ENCODE data around the gene ST3GAL3. TPM values are rescaled to one million over a fixed set of nuclear protein-coding genes. Genes with fewer than 3 reads are reported as not detected.

ST3GAL3 gene
- total RNA-seq, 4 donors from 2014 or later: 30.2 to 41.4 (median 33.2) TPM

DNA sequence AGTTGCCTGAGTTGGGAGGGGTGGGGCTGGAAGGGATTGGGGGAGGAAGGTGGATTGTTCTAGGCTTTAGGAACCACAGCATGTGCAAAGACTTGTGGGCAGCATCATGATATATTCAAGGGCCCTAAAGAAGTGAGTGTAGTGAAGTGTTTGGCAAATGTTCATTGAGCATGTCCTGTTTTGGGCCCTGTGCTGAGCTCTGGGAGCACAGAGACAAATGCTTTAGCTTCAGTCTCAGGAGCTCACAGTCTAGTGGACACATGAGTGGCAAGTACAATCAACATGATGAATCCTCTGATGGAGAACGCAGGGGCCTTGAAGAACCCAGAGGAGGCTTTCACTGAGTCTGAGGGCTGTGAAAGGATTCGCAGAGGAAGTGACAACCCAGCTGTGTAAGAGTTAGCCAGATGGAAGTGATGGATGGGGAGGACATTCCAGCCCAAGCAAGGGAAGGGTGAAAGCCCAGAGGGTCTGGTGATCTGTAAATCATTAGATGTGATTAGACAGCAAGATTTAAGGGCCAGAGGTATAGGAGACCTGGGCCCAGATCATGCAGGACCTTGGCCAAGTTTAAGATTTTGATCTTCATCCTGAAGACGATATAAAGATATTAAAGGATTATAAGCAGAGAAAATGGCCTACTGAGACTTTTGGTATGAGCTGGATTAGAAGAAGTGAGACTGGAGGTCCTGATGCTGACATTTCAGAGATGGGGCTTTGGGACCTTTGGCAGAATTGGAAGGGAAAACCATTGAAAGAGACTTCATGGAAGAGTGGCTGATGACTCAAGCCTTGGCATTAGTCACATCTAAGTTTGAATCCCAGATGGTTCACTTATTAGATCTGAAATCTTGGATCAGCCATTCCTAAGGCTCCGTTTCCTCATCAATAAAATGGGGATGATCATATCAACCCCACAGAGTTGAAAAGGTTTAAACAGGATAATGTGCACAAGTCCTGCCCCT is 244.0 kb downstream of the ST3GAL3 start:
- Histone ChIP-seq H3K9me3 (no peaks in the 10 kb centered on the region), H3K4me3 (no peak overlapping the region), H3K36me3 (peaks cover 0 to 28% of the 10 kb centered on the region in 2 donors), H3K4me1 (peaks cover 4 to 45% (median 14%) of the 10 kb centered on the region in 3 donors), H3K27me3 (no peaks in the 10 kb centered on the region), H3K27ac (no peak overlapping the region)
- ATAC-seq: no peak
- WGBS, 2 donors (ENCODE audit: low coverage in 1 of 2): 66 to 83% methylated on average over 3 of the region's 4 CpGs
- no peak for TF ChIP-seq EP300 (IDR thresholded peaks at IDR 0.05)
- TF ChIP-seq POLR2A (IDR thresholded peaks at IDR 0.05): no peak
- TF ChIP-seq, protein P1, sequence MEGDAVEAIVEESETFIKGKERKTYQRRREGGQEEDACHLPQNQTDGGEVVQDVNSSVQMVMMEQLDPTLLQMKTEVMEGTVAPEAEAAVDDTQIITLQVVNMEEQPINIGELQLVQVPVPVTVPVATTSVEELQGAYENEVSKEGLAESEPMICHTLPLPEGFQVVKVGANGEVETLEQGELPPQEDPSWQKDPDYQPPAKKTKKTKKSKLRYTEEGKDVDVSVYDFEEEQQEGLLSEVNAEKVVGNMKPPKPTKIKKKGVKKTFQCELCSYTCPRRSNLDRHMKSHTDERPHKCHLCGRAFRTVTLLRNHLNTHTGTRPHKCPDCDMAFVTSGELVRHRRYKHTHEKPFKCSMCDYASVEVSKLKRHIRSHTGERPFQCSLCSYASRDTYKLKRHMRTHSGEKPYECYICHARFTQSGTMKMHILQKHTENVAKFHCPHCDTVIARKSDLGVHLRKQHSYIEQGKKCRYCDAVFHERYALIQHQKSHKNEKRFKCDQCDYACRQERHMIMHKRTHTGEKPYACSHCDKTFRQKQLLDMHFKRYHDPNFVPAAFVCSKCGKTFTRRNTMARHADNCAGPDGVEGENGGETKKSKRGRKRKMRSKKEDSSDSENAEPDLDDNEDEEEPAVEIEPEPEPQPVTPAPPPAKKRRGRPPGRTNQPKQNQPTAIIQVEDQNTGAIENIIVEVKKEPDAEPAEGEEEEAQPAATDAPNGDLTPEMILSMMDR (IDR thresholded peaks at IDR 0.05): no peak
- TF ChIP-seq POLR2AphosphoS5 (IDR thresholded peaks at IDR 0.05): no peak

DNA sequence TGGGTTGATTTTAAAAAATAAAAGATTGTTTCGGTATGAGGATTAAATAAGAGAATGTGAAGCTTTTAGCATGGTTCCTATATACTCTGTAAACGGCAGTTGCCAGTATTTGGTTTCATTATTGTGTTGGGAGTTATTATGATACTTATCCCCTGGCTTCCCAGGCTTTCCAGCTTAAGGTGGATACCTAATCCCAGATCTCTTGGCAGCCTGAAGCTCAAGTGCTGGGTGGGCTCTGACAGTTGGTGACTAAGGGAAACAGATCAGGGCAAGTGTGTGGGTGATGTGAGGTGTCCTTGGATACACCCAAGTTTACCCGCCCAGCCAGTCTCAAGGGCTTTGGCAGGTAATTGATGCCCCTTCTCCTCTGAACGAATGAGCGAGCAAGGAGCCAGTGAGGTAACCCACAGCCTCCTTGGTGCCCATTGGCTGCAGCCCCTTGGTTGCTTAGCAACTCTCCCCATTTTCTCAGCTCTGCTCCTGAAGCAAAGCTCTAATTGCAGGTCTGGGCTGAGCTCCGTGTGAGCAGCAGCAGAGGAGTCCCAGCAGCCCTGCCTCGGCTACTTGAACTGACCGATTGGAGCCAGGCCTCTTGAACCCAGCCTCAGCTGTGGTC is 245.5 kb downstream of the ST3GAL3 start:
- H3K4me1 ChIP-seq: peaks cover 4 to 37% (median 7%) of the 10 kb centered on the region in 3 donors
- no peak overlapping the region for H3K27ac ChIP-seq
- no peaks in the 10 kb centered on the region for H3K9me3 ChIP-seq
- no peak for ATAC-seq
- no peaks in the 10 kb centered on the region for H3K27me3 ChIP-seq
- H3K4me3 ChIP-seq: no peak overlapping the region
- 49 to 82% methylated on average over 2 to 5 of the region's 8 CpGs for WGBS, 2 donors (ENCODE audit: low coverage in 1 of 2)
- H3K36me3 ChIP-seq: peaks cover 0 to 43% of the 10 kb centered on the region in 2 donors
- TF ChIP-seq, protein P1 (IDR thresholded peaks at IDR 0.05): no peak
- no peak for TF ChIP-seq POLR2AphosphoS5 (IDR thresholded peaks at IDR 0.05)
- no peak for TF ChIP-seq POLR2A (IDR thresholded peaks at IDR 0.05)
- TF ChIP-seq EP300 (IDR thresholded peaks at IDR 0.05): no peak

DNA sequence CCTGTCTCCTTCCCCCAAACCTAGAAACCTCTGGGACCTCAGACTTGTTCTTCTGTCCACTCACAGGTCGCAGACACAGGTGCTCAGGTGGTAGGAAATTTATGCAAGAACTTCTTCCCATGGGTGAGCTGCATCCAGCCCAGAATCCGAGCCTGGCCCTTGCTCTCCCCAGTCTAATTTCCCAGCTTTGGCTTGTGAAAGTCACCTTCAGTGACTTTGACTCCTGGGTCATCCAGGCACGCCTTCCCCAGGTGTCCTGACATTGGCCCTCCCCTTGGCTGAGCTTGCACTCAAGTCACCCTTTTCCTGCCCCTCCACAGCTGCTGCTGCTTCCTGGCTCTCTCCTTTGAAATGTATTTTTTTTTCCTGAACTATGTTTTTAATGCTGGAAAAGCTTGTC is 246.0 kb downstream of the ST3GAL3 start:
- TF ChIP-seq POLR2A (IDR thresholded peaks at IDR 0.05) (no peak), EP300 (IDR thresholded peaks at IDR 0.05) (no peak), POLR2AphosphoS5 (IDR thresholded peaks at IDR 0.05) (no peak)
- TF ChIP-seq, protein P1 (IDR thresholded peaks at IDR 0.05): no peak
- Histone ChIP-seq H3K4me1 (peaks cover 0 to 32% (median 2%) of the 10 kb centered on the region in 3 donors), H3K36me3 (peaks cover 0 to 49% of the 10 kb centered on the region in 2 donors), H3K4me3 (no peak overlapping the region), H3K9me3 (no peaks in the 10 kb centered on the region), H3K27ac (no peak overlapping the region), H3K27me3 (no peaks in the 10 kb centered on the region)
- 75 to 100% methylated on average over 1 to 2 of the region's 3 CpGs for WGBS, 2 donors (ENCODE audit: low coverage in 1 of 2)
- ATAC-seq: no peak

DNA sequence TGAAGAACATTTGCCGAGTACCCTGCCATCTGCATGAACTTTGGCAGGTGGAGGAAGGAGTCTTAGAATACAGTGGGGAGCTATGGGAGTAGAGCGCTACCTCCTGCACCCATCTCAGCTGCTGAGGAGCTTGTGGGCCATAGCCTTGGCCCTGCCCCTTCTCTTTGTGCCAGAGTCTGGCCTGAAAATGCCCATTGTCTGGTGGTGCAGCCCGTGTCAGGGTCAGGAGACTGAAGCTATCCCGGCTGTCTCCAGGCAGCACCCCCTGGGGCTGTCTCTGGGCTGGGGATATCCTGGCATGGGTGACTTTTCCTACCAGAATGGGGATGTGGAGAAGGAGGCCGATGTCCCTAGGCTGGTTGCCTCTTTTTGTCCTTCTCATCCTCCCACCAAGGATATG is 246.7 kb downstream of the ST3GAL3 start:
- TF ChIP-seq, protein P1 (IDR thresholded peaks at IDR 0.05): no peak
- TF ChIP-seq EP300 (IDR thresholded peaks at IDR 0.05) (no peak), POLR2A (IDR thresholded peaks at IDR 0.05) (no peak), POLR2AphosphoS5 (IDR thresholded peaks at IDR 0.05) (no peak)
- H3K9me3 ChIP-seq: no peaks in the 10 kb centered on the region
- 69 to 89% methylated on average over 2 to 5 of the region's 5 CpGs for whole genome bisulfite sequencing, 2 donors (ENCODE audit: low coverage in 1 of 2)

More for the DNA sequence above, 246.7 kb downstream of the ST3GAL3 start:
- Histone ChIP-seq H3K4me1 (peaks cover 0 to 25% (median 0%) of the 10 kb centered on the region in 3 donors), H3K27ac (no peak overlapping the region), H3K4me3 (no peak overlapping the region), H3K27me3 (no peaks in the 10 kb centered on the region), H3K36me3 (peaks cover 0 to 55% of the 10 kb centered on the region in 2 donors)
- ATAC-seq: no peak
